Tibial nerve (tissue), 4 donors: ENCODE results near the gene EVC2.

Experiments
- EP300 ChIP-seq, 2 donors: sonication (generic); formaldehyde crosslinking; IDR thresholded peaks; one replicate each; pipeline ENCODE4 v1.6.1; 2017; ENCODE audit warnings: antibody characterized with exemption in 2 of 2, mild to moderate bottlenecking in 1 of 2
- POLR2A ChIP-seq, 2 donors: fragments of 450-650 bp; IDR thresholded peaks; one replicate each; pipeline ENCODE4 v1.6.1; 2017; ENCODE audit warnings: antibody characterized with exemption in 2 of 2, mild to moderate bottlenecking in 2 of 2, moderate library complexity in 2 of 2
- TF ChIP-seq, protein P1 (sequence below), 5 experiments: fragments of 200-600 bp in 3 of 5; fragments of 450-650 bp in 2 of 5; sonication (generic) in 3 of 5; IDR thresholded peaks; one replicate each; pipeline ENCODE4 v1.5.1; 2016 to 2019; ENCODE audit warnings: antibody characterized with exemption in 5 of 5, mild to moderate bottlenecking in 3 of 5, moderate library complexity in 2 of 5

DNA sequence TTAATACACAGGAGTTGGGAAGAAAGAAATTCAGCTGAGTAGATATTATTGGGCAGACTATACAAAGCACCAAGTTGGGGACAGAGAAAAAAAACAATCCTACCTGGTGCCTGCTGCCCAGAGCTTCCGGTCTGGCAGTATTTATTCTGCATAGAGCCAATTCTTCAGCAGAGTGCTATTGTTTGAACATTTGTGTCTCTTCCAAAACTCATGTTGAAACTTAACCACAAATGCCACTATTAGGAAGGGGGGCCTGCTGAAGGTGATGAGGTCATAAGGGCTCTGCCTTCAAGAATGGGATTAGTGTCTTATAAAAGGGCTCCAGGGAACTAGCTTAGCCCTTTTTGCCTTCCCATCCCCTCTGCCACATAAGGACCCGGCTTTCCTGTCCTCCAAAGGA is 136.2 kb downstream of the EVC2 start:
- TF ChIP-seq, protein P1, sequence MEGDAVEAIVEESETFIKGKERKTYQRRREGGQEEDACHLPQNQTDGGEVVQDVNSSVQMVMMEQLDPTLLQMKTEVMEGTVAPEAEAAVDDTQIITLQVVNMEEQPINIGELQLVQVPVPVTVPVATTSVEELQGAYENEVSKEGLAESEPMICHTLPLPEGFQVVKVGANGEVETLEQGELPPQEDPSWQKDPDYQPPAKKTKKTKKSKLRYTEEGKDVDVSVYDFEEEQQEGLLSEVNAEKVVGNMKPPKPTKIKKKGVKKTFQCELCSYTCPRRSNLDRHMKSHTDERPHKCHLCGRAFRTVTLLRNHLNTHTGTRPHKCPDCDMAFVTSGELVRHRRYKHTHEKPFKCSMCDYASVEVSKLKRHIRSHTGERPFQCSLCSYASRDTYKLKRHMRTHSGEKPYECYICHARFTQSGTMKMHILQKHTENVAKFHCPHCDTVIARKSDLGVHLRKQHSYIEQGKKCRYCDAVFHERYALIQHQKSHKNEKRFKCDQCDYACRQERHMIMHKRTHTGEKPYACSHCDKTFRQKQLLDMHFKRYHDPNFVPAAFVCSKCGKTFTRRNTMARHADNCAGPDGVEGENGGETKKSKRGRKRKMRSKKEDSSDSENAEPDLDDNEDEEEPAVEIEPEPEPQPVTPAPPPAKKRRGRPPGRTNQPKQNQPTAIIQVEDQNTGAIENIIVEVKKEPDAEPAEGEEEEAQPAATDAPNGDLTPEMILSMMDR (IDR thresholded peaks at IDR 0.05) = no peak
- no peak for TF ChIP-seq POLR2A (IDR thresholded peaks at IDR 0.05)
- TF ChIP-seq EP300 (IDR thresholded peaks at IDR 0.05) = no peak
